ENCODE results near the gene C15orf62.

The C15orf62 gene, protein sequence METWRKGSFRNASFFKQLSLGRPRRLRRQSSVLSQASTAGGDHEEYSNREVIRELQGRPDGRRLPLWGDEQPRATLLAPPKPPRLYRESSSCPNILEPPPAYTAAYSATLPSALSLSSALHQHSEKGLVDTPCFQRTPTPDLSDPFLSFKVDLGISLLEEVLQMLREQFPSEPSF

DNA sequence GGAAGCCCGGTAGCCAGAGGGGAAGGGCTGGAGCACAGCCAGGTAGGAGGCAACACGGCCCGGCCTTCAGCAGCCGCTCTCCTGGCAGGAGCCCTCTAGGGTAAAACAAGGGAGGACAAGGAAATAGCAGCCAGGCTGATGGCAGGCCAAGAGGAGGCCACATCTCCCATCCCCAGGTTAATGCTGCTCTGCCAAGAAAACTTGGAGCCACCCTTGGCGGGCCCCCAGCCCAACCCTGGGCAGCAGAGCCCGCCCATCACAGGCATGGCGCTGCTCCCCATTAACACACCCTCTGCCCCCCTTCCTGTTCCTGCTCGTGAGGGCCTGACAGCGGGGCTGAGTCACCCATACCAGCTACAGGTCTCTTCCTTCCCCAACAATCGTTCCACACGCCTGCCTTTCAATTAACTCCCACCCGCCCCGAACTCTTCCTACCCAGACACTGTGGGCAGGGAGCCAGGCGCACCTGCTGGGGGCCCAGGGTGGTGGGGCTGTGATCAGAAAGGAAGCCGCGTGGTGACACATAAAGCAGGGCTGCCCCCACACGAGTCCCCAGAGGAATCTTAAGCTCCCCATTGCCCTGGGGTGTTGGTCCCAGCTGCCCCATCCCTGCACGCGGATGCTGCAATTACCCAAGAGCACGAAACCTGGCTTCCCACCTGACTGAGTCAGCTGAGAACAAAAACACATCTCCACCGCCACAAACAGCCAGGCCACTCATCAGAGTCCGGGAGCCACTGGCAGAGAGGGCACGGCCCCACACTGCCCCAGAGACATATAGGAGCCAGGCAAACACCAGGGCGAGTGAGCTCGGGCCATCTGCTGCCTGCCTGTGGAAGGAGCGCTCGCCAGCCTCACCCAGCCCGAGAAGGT, at the start of gene C15orf62:
TSS of gene C15orf62 (plus strand) at position 707 of the 873 bp plus-strand sequence. CDS start 516 bp downstream, outside the sequence.
- no peak for DNase-seq (ENCODE audit: low spot score)

GRCh38 chr15:40721701-40722100, 48.1 kb upstream of the C15orf62 start:
- no peak for DNase-seq (ENCODE audit: low spot score)

DNA sequence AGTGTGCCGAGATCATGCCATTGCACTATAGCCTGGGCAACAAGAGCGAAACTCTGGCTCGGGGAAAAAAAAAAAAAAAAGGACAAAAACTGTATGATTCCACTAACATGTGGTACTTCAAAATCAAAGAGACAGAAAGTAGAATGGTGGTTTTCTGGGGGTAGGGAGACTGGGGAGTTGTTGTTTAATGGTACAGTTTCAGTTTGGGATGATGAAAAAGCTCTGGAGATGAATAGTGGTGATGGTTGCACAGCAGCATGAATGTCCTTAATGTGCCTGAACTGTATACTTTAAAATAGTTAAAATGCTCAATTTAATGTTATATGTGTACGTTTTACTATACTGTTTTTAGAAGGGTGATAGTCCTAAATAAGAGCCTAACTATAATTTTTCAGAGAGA, 47.4 kb upstream of the C15orf62 start:
- DNase-seq (ENCODE audit: low spot score): no peak

DNA sequence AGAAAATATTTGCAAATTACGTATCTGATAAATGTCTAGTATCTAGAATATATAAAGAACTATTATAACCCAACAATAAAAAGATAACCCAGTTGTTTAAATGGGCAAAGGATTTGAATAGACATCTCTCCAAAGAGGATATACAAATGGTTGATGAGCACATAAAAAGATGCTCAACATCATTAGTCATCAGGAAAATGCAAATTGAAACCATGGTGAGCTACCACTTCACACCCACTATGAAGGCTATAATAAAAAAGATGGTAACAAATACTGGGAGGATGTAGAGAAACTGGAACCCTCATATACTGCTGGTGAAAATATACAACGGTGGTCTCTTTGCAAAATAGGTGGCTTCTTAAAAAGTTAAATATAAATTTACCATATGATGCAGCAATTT, 46.8 kb upstream of the C15orf62 start:
- no peak for DNase-seq (ENCODE audit: low spot score)

- no peak for DNase-seq (ENCODE audit: low spot score)
These were observed 45.9 kb upstream of the C15orf62 start for GRCh38 chr15:40723919-40724318.

GRCh38 chr15:40731034-40731433, 38.7 kb upstream of the C15orf62 start:
- no peak for DNase-seq (ENCODE audit: low spot score)

DNA sequence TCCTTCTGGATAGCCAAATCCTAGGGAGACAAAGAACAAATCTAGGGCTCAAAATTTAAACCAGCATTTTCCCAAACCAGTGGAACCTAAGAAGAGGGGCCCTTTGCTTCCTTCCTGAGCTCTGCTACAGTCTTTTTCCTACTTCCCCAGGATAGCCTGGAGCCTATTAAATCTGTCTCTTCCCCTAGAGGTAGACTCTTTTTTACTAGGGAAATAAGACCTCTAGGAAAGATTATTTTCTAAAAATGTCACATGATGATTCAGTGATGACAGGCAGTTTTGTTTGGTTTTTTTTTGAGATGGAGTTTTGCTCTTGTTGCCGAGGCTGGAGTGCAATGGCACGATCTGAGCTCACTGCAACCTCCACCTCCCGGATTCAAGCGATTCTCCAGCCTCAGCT, 33.2 kb upstream of the C15orf62 start:
- DNase-seq (ENCODE audit: low spot score): no peak

GRCh38 chr15:40737048-40737447, 32.7 kb upstream of the C15orf62 start:
- no peak for DNase-seq (ENCODE audit: low spot score)

DNA sequence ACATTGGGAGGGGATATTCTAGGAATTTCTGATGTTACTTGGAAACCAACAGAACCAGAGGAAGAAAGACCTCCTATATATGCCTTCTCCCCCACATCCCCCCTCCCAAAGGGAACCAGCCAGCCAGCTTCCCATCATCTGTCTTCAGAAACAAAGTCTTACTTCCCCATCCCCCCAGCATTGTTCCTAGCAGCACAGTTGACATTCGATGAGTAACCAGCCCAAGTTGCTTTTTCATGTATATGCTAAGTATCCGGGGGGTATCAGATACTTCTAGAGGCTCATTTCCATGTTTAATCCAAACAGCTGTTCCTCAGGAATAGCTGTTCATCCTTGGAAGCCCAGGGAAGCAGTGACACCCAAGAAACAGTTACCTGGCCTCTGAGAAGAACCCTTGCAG, 30.7 kb upstream of the C15orf62 start:
- no peak for DNase-seq (ENCODE audit: low spot score)

- no peak for DNase-seq (ENCODE audit: low spot score)
These were observed 29.9 kb upstream of the C15orf62 start for GRCh38 chr15:40739854-40740253.

DNA sequence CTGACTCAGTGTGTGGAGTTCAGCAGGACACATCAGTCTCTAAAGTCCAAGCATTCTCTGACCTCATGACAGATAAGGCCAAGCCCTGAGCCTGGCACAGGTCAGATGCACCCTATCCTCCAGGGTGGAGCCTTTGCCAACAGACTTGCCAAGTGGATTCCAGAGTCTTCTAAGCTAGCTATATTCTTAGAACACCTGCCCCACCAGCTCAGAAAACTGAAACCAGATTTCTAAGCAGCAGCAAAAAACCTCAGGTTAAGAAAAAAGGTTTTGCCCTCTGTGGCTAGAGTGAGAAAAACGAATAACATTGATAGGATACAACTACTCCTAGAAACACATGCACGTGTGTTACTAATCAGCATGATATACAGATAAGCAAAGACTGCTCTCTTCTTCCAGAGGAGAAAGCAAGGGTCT, 26.3 kb upstream of the C15orf62 start:
- no peak for DNase-seq (ENCODE audit: low spot score)

GRCh38 chr15:40743921-40744814, 25.6 kb upstream of the C15orf62 start:
- DNase-seq (ENCODE audit: low spot score): peak; percentile 60

DNA sequence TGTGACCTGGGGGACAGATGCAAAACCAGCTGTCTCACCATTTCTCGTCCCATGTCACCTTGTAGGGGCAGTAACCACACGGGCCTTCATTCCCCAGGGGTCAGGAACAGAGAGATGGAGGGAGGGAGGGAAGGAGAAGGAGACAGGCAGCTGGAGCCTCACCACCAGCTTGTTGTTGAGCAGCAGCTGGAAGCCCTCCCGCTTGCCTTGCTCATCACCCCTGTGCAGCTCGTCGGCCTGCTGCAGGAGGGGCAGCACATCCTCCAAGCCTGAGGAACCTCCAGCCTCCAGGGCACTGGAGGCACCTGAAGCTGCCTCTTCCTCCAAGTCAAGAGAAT, 25.0 kb upstream of the C15orf62 start:
- DNase-seq (ENCODE audit: low spot score): no peak

- DNase-seq (ENCODE audit: low spot score): no peak
These were observed 22.8 kb upstream of the C15orf62 start for GRCh38 chr15:40746916-40747418.

DNA sequence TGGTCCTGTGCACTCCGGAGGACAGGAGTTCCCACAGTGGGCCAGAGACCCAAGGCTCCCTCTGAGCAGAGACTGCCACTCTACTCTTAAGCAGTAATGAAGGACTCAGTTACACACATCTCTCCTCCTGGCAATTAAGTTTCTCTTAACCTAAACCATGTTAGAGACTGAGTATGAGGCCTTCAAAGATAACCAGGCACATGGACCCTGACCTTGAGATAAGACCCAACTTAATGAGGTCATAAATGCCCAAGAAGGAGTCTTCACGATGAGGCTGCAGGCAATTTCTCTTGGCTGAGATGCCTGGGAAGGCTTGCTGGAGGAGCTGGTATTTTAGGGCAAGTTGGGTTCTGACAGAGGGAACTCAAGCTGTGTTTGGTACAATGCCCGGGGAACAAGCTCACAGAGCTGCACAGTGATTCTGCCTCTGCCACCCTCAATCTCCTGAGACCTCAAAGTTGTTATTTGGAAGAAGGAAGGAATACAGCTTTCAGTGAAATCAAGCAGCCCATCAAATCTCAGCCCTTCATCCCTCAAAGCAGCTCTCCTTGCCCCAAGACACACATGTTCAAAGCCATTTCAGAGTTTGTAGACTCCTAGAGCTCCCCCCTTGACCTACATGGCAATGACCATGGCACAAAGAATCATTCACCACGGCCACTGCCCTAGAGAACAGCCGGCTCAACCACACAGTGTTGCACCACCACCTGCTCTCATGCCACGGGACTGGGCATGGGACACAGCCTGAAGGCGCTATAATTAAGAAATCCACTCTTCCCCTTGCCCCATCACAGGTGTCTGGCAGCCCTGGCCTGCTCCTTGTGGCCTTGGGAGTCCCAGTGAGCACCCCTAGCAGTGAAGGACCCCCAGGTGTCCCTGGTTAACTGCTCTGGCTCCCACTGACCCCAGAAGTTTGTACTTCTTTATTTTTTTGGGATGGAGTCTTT, 21.8 kb upstream of the C15orf62 start:
- no peak for DNase-seq (ENCODE audit: low spot score)

DNA sequence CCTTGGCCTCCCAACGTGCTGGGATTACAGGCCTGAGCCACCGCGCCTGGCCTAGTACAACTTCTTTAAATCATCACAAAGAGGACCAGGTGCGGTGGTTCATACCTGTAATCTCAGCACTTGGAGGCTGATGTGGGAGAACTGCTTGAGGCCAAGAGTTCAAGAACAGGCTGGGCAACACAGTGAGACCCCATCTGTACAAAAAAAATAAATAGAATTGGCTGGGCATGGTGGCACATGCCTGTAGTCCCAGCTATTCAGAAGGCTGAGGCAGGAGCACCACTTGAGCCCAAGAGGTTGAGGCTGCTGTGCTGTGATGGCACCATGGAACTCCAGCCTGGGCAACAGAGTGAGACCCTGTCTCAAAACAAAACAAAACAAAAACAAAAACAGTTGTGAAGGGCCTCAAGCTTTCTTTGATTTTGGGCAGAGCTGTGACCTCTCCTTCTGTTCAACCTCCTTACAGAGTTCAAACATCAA, 20.6 kb upstream of the C15orf62 start:
- DNase-seq (ENCODE audit: low spot score): no peak

- no peak for DNase-seq (ENCODE audit: low spot score)
These were observed 18.9 kb upstream of the C15orf62 start for GRCh38 chr15:40750885-40751284.

DNA sequence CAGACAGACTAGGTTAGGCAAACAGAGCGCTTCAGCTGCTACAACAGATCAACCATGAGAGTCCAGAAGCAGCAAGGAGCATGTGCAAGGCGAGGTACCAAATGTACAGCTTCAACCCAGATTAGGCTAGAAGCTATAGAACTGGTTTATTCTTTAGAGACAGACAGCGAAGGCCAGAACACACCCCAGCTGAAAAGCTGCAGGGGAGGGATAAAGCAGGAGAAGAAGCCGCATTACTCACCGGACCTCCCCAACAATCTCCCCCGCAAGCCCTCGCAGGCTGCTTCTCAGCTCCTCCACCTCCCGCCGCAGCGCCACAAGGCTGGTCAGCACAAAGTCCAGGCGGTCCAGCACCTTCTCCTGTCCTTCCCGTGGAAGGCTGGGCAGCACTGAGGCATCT, 18.0 kb upstream of the C15orf62 start:
- DNase-seq (ENCODE audit: low spot score): no peak

GRCh38 chr15:40754574-40754882, 15.3 kb upstream of the C15orf62 start:
- no peak for DNase-seq (ENCODE audit: low spot score)

DNA sequence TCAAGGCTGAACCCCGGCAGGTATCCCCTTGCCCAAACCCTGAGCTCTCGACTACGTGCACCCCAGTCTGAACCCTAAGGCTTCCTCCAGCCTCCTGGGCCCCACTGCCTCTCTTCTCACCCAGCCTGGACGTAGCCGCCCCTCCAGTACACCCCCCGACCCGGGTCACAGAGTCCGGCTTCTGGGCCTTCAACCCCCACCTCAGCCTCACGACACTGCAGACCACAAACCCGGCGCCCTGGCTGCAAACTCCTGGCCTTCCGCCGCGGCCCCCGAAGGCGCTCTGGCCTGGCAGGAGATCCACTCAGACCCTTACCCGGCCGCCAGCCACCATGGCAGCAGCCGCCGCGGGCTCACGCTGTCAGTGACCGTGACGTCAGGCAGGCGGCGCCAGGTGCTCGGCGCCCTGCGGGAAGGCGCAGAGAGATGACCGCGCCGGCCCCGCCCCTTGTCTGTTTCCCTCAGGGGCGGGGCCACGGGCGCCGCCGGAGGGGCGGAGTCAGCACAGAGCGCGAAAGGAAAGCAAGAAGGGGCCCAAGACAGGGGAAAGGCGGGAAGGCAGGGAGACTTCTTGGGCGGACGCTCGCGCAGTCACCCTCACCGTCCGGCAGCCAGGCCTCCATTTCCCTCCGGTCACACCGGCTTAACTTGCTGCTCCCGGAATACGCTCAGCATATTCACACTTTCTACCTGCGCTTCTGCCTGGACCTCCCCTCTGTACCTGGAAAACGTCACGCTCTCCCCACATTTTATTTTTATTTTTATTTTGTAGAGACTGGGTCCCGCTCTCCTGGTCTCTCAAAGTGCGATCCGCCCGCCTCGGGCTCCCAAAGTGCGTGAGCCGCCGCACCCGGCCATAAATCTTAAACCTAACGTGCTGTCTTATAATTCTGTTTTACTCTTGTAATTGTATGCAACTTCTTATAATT, 14.6 kb upstream of the C15orf62 start, which contains the start of gene RMDN3:
TSS of gene RMDN3 (minus strand) at position 372 of the 929 bp plus-strand sequence. CDS start 471 bp downstream, outside the sequence.
- peak; percentile 97 for DNase-seq (ENCODE audit: low spot score)

Measured in AG08396 (cell line).